Right lobe of liver (tissue), 6 donors: ENCODE data around the gene CBLC. TPM values are rescaled to one million over a fixed set of nuclear protein-coding genes. Genes with fewer than 3 reads are reported as not detected.

Experiments used
- ATAC-seq, 4 donors: fragments of 200-7000 bp; cut with Tn5 transposase; one replicate each; pipeline ENCODE4 v1.9.1; 2020; ENCODE audit warnings: mild to moderate bottlenecking in 4 of 4, moderate library complexity in 4 of 4
- DNase-seq, 3 donors: peaks; one replicate each; pipeline ENCODE4 v3.0.0-alpha.2; 2020
- H3K27ac ChIP-seq, 3 donors: fragments of 200-600 bp; one replicate each; pipeline ENCODE4 v1.8.0; 2022
- H3K27me3 ChIP-seq, 2 donors: fragments of 200-600 bp; one replicate each; pipeline ENCODE4 v1.8.0; 2022
- H3K36me3 ChIP-seq, 4 donors: fragments of 200-600 bp; sonication (generic) in 1 of 4; one replicate each; pipeline versions ENCODE4 v1.5.1 to v1.8.0; 2017 to 2022; ENCODE audit warnings: control low read depth in 1 of 4
- H3K4me1 ChIP-seq, 4 donors: fragments of 200-600 bp; sonication (generic) in 1 of 4; one replicate each; pipeline versions ENCODE4 v1.5.1 to v1.8.0; 2017 to 2022; ENCODE audit warnings: control low read depth in 1 of 4
- H3K4me3 ChIP-seq, 3 donors: fragments of 200-600 bp; one replicate each; pipeline ENCODE4 v1.8.0; 2022
- H3K9me3 ChIP-seq, 4 donors: fragments of 200-600 bp; sonication (generic) in 1 of 4; one replicate each; pipeline versions ENCODE4 v1.5.1 to v1.8.0; 2017 to 2022; ENCODE audit warnings: control low read depth in 1 of 4
- POLR2A ChIP-seq: fragments of 450-650 bp; IDR thresholded peaks from one replicate; pipeline ENCODE4 v1.6.1; 2017; ENCODE audit warnings: antibody characterized with exemption, mild to moderate bottlenecking
- WGBS: methylation state at CpG from one replicate; pipeline ENCODE4 v1.1.6; 2018; ENCODE audit warnings: low coverage, low lambda C conversion rate; ENCODE audit not compliant: insufficient coverage; ENCODE audit errors: missing lambda C conversion rate; 5-methylcytosine and 5-hydroxymethylcytosine counted together
- intact Hi-C, 2 donors: fragments of 100-400 bp; cut with DNase I; formaldehyde crosslinking; loops; one replicate each; pipeline versions ENCODE4 v1.11.2 to v1.14.1; 2022
- total RNA-seq, 6 experiments: library from RNA; depleted of rRNA in 2 of 6; stranded (reverse); fragments of >200 nt in 2 of 6; fragmentation: NEBNext Ultra II Directional in 3 of 6; extraction: Animal tissue kit (Norgen Biotek cat#: 25700) in 3 of 6; gene quantifications; one replicate each; pipeline versions ENCODE4 v1.1.0 to v1.2.4, GENCODE V29; 2016 to 2023
- TF ChIP-seq, protein P1 (sequence below), 4 donors: fragments of 200-600 bp in 3 of 4; fragments of 450-650 bp in 1 of 4; IDR thresholded peaks; one replicate each; pipeline versions ENCODE4 v1.5.1 to v1.8.0; 2016 to 2022; ENCODE audit warnings: antibody characterized with exemption in 4 of 4, mild to moderate bottlenecking in 2 of 4
- donor health status: DM: no; HTN: yes; CAD: no.
- donor health status: DM: no; HTN: no; CAD: no.
- donor health status: DM: no; HTN: no; CAD: no.
- donor health status: DM: no; HTN: yes; CAD: no.
- donor health status: DM: no; HTN: yes; CAD: no.

Gene CBLC
- total RNA-seq, 6 experiments from 2014 or later = 9.8 to 19.4 (median 15.6) TPM

DNA sequence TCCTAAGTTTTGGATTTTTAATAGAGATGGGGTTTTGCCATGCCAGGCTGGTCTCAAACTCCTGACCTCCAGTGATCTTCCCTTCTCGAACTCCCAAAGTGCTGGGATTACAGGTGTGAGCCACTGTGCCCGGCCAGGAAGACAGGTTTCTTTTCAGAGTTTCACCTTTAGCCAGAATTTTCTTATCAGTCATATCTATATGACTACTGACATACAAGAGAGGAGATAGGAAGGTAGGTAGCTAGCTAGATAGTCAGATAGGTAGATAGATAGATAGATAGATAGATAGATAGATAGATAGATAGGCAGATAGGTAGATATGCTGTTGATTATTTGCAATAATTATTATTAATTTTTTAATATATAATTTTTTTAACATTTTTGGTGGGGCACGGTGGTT, 7.6 kb downstream of the CBLC start:
- peaks cover 0 to 6% (median 0%) of the 10 kb centered on the region in 4 donors for H3K4me1 ChIP-seq
- H3K27ac ChIP-seq = no peak overlapping the region
- WGBS = 73% methylated on average over 3 of the region's 3 CpGs
- H3K9me3 ChIP-seq = no peaks in the 10 kb centered on the region
- peaks cover 0 to 19% (median 3%) of the 10 kb centered on the region in 4 donors for H3K36me3 ChIP-seq
- intact Hi-C loops = loop anchor here in 1 of 2 donors (10.0 kb wide), 1 partner anchor 60 kb away; the partner anchor contains the start of gene NECTIN2
- DNase-seq = no peak
- no peak overlapping the region for H3K4me3 ChIP-seq
- H3K27me3 ChIP-seq = no peaks in the 10 kb centered on the region
- TF ChIP-seq, protein P1, sequence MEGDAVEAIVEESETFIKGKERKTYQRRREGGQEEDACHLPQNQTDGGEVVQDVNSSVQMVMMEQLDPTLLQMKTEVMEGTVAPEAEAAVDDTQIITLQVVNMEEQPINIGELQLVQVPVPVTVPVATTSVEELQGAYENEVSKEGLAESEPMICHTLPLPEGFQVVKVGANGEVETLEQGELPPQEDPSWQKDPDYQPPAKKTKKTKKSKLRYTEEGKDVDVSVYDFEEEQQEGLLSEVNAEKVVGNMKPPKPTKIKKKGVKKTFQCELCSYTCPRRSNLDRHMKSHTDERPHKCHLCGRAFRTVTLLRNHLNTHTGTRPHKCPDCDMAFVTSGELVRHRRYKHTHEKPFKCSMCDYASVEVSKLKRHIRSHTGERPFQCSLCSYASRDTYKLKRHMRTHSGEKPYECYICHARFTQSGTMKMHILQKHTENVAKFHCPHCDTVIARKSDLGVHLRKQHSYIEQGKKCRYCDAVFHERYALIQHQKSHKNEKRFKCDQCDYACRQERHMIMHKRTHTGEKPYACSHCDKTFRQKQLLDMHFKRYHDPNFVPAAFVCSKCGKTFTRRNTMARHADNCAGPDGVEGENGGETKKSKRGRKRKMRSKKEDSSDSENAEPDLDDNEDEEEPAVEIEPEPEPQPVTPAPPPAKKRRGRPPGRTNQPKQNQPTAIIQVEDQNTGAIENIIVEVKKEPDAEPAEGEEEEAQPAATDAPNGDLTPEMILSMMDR (IDR thresholded peaks at IDR 0.05) = no peak
- no peak for TF ChIP-seq POLR2A
- ATAC-seq = no peak

DNA sequence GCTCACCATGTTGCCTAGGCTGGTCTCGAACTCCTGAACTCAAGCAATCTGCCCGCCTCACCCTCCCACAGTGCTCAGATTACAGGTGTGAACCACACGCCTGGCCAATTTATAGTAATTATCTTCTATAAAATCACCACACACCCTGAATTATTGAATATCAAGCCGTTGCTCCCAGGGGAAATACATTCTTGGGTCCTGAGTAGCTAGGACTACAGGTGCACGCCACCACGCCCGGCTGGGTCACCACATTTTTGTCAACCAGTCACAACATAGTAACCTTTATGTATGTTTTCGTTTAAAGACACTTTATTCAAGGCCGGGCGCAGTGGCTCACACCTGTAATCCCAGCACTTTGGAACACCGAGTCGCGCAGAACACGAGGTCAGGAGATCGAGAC, 8.3 kb downstream of the CBLC start:
- H3K4me3 ChIP-seq = no peak overlapping the region
- no peak overlapping the region for H3K27ac ChIP-seq
- H3K9me3 ChIP-seq = no peaks in the 10 kb centered on the region
- intact Hi-C loops = loop anchor here in 1 of 2 donors (10.0 kb wide), 1 partner anchor 59 kb away; the partner anchor contains the start of gene NECTIN2
- DNase-seq (no peak), ATAC-seq (no peak)
- H3K4me1 ChIP-seq = peaks cover 0 to 6% (median 0%) of the 10 kb centered on the region in 4 donors
- H3K27me3 ChIP-seq = no peaks in the 10 kb centered on the region
- 93% methylated on average over 15 of the region's 15 CpGs for WGBS
- peaks cover 0 to 23% (median 3%) of the 10 kb centered on the region in 4 donors for H3K36me3 ChIP-seq
- TF ChIP-seq, protein P1 (IDR thresholded peaks at IDR 0.05) = no peak
- TF ChIP-seq POLR2A = no peak

DNA sequence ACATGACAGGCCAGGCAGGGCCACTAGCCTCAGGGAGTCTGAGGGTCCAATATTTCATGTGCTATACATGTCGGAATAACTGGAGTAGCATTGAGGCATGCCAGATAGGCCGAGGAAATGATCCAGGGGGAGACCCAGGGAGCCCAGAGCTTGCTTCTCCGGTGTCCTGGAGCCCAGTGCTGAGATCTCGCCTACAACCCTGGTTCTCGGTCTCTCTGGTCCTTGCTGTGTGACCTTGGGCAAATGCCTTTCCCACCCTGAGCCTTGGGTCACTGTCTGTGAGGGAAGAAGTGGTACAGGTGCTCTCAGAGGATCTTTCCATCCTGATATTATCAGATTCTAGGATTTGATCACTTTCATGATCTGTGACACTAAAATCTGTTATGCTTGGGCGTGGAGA, 11.3 kb downstream of the CBLC start:
- H3K4me3 ChIP-seq = no peak overlapping the region
- DNase-seq = no peak
- H3K27me3 ChIP-seq = no peaks in the 10 kb centered on the region
- H3K27ac ChIP-seq = no peak overlapping the region
- peaks cover 0 to 6% (median 0%) of the 10 kb centered on the region in 4 donors for H3K4me1 ChIP-seq
- peaks cover 0 to 28% (median 3%) of the 10 kb centered on the region in 4 donors for H3K36me3 ChIP-seq
- 100% methylated on average over 1 of the region's 6 CpGs for WGBS
- TF ChIP-seq POLR2A = no peak
- TF ChIP-seq, protein P1 (IDR thresholded peaks at IDR 0.05) = no peak
- ATAC-seq = no peak
- H3K9me3 ChIP-seq = no peaks in the 10 kb centered on the region
- intact Hi-C loops = loop anchor here in 1 of 2 donors (10.0 kb wide), 1 partner anchor 56 kb away; the partner anchor contains the start of gene NECTIN2

DNA sequence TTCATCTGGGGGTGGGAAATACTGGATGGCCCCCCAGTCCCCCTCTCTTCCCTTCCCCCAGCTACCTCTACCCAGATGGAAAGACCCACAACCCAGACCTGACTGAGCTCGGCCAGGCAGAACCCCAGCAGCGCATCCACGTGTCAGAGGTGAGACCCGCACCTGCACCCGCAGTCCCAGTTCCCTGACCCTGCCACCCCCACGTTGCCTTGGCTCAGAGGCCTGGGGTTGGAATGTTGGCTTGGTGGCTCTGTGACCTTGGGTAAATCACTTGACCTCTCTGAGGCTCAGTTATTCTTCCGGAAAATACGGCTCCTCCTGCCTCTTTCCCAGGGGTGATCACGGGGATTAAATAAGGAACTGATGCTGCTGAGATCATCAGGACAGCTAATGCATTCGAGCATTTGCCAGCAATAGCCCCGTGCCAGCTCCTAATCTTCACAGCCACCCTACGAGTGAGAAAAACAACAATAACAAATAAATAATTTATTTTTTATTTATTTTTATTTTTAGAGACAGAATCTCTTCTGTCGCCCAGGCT, 12.3 kb downstream of the CBLC start:
- intact Hi-C loops = loop anchor here (10.0 kb wide), 1 partner anchor 55 kb away; the partner anchor contains the start of gene NECTIN2 (in 2 of the 2)
- H3K4me1 ChIP-seq = no peaks in the 10 kb centered on the region

More for the DNA sequence above, 12.3 kb downstream of the CBLC start:
- peak in 3 of 4 donors; percentile 35 to 62 (median 37) for ATAC-seq
- no peak for DNase-seq
- Histone ChIP-seq H3K36me3 (peaks cover 0 to 28% (median 3%) of the 10 kb centered on the region in 4 donors), H3K4me3 (no peak overlapping the region), H3K9me3 (no peaks in the 10 kb centered on the region), H3K27ac (no peak overlapping the region), H3K27me3 (no peaks in the 10 kb centered on the region)
- WGBS = 77% methylated on average over 11 of the region's 13 CpGs
- no peak for TF ChIP-seq POLR2A
- TF ChIP-seq, protein P1 (IDR thresholded peaks at IDR 0.05) = no peak
